ENCODE results near the gene CILP2. TPM values are rescaled to one million over a fixed set of nuclear protein-coding genes. Genes with fewer than 3 reads are reported as not detected.

CILP2 gene
- polyA plus RNA-seq, 1 of the 3 experiments (the other 2 are of a cell fraction) = 1.9 TPM

DNA sequence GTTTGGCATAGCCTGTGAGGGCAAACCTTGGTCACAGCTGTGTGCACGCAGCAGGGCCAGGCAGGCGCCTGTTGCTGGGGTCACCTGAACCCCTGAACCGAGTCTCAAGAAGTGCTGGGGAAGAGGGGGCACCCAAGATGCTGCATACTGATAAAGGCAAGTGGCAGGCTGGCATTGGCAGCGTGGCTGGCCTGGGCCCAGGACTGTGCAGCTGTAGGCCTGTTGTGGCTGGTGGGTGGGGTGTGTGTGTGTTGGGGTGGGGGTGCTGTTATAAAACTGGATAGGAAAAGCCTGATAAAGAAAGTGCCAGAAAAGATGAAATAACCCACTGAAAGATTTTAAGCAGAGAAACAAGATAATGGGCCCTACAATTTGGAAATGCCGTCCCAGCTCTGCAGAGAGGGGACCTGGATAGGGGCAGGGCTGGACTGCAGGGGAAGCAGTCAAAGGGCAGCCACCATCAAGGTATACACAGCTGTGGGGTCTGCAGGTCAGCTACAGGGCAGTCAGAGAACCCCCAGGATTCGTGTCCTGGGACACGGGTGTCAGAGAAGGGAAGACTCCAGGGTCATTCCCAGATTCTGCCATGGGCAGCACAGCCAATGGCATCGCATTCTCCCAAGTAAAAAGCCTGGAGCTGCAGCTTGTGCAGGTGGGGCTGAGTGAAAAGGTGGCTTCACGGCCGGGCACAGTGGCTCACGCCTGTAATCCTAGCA lies 33.2 kb downstream of the CILP2 start:
- Histone ChIP-seq H3F3A (replicated peaks; ENCODE audit: insufficient read depth) (no peaks in the 10 kb centered on the region), H4K20me1 (ENCODE audit: insufficient read depth) (no peaks in the 10 kb centered on the region), H3K4me3 (ENCODE audit: low read depth in 2 of 2, low read length in 1 of 2) (no peak overlapping the region), H3K4me1 (ENCODE audit: control insufficient read depth in 1 of 2, insufficient read depth in 2 of 2, low read depth in 1 of 2, low read length in 1 of 2) (no peaks in the 10 kb centered on the region), H3K9me2 (no peaks in the 10 kb centered on the region), H2AFZ (ENCODE audit: low read depth) (no peak overlapping the region), H3K9me3 (no peaks in the 10 kb centered on the region), H3K27me3 (ENCODE audit: insufficient read depth) (no peaks in the 10 kb centered on the region), H3K4me2 (no peak overlapping the region), H3K36me3 (replicated peaks in 1 of 2; ENCODE audit: control insufficient read depth in 1 of 2, insufficient read depth in 2 of 2, low read length in 1 of 2) (no peaks in the 10 kb centered on the region), H3K9ac (no peak overlapping the region), H3K79me2 (ENCODE audit: insufficient read depth) (no peaks in the 10 kb centered on the region), H3K27ac (ENCODE audit: low read depth in 2 of 2, low read length in 1 of 2) (no peak overlapping the region)
- TF ChIP-seq TAF1 (IDR thresholded peaks at IDR 0.05; ENCODE audit: borderline replicate concordance, low read depth, low read length) = no peak
- TF ChIP-seq, protein P1, sequence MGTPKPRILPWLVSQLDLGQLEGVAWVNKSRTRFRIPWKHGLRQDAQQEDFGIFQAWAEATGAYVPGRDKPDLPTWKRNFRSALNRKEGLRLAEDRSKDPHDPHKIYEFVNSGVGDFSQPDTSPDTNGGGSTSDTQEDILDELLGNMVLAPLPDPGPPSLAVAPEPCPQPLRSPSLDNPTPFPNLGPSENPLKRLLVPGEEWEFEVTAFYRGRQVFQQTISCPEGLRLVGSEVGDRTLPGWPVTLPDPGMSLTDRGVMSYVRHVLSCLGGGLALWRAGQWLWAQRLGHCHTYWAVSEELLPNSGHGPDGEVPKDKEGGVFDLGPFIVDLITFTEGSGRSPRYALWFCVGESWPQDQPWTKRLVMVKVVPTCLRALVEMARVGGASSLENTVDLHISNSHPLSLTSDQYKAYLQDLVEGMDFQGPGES (IDR thresholded peaks at IDR 0.05; ENCODE audit: low read depth, low read length) = no peak
- TF ChIP-seq FOXJ3 (CRISPR knock-in tag; IDR thresholded peaks at IDR 0.05) = no peak
- no peak for TF ChIP-seq NFIC (IDR thresholded peaks at IDR 0.05; ENCODE audit: borderline replicate concordance)
- no peak for TF ChIP-seq RFX5 (IDR thresholded peaks at IDR 0.05; ENCODE audit: low read length)
- TF ChIP-seq FOXM1 (IDR thresholded peaks at IDR 0.05; ENCODE audit: low read depth) = no peak
- no peak for TF ChIP-seq FOSL2 (IDR thresholded peaks at IDR 0.05; ENCODE audit: borderline replicate concordance, low read depth)
- no peak for TF ChIP-seq TEAD4 (IDR thresholded peaks at IDR 0.05; ENCODE audit: borderline replicate concordance, insufficient read depth)
- TF ChIP-seq, protein P2, sequence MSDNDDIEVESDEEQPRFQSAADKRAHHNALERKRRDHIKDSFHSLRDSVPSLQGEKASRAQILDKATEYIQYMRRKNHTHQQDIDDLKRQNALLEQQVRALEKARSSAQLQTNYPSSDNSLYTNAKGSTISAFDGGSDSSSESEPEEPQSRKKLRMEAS (IDR thresholded peaks at IDR 0.05; ENCODE audit: low read depth) = no peak
- TF ChIP-seq YY1 (IDR thresholded peaks at IDR 0.05; ENCODE audit: low read depth) = no peak
- TF ChIP-seq GATA2 (CRISPR knock-in tag; IDR thresholded peaks at IDR 0.05) = no peak
- ChIA-PET CTCF (interaction anchor here (2.5 to 9.3 kb wide), 2 partner anchors 18 to 40 kb away, joined by 6 to 56 read pairs; no protein-coding TSS in a partner anchor), POLR2A (no interaction called here)
- 89% methylated on average over 11 of the region's 11 CpGs for WGBS (ENCODE audit: low lambda C conversion rate)
- DNase-seq = peak; percentile 10

DNA sequence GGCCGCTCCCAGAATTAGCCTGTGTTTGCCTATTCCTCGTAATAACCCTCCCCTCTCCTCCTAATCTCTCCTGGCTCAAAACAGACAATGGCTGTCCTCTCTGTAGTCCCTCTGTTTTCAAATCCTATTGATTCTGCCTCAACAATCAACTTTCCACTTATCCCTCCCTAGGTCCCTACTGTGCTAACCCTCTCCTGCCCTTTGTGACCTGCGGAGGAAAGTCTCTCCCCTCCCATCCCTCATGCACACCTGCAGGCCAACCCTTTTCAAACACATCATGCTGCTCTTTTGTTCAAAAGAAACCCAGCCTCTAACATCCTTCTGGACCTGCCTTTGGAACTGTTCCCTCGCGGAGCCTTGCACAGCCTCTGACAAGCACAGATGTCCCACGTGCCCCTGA lies 37.3 kb downstream of the CILP2 start:
- H3K4me2 ChIP-seq = no peak overlapping the region
- H3K36me3 ChIP-seq (replicated peaks in 1 of 2; ENCODE audit: control insufficient read depth in 1 of 2, insufficient read depth in 2 of 2, low read length in 1 of 2) = no peaks in the 10 kb centered on the region
- no peak overlapping the region for H3K27ac ChIP-seq (ENCODE audit: low read depth in 2 of 2, low read length in 1 of 2)
- TF ChIP-seq MEF2A (IDR thresholded peaks at IDR 0.05; ENCODE audit: borderline replicate concordance, low read depth) (no peak), RXRA (IDR thresholded peaks at IDR 0.05; ENCODE audit: borderline replicate concordance, low read depth) (no peak), TAF1 (IDR thresholded peaks at IDR 0.05; ENCODE audit: borderline replicate concordance, low read depth, low read length) (no peak), YY1 (IDR thresholded peaks at IDR 0.05; ENCODE audit: low read depth) (no peak), TEAD4 (IDR thresholded peaks at IDR 0.05; ENCODE audit: borderline replicate concordance, insufficient read depth) (no peak), NFIC (IDR thresholded peaks at IDR 0.05; ENCODE audit: borderline replicate concordance) (no peak)
- no peak overlapping the region for H2AFZ ChIP-seq (ENCODE audit: low read depth)
- 95% methylated on average over 6 of the region's 6 CpGs for WGBS (ENCODE audit: low lambda C conversion rate)
- DNase-seq = no peak
- peaks cover 0 to 6% of the 10 kb centered on the region in 2 experiments; a peak in 1 of 4 replicates for H3K4me1 ChIP-seq (ENCODE audit: control insufficient read depth in 1 of 2, insufficient read depth in 2 of 2, low read depth in 1 of 2, low read length in 1 of 2)
- H3F3A ChIP-seq (replicated peaks; ENCODE audit: insufficient read depth) = no peaks in the 10 kb centered on the region
- H3K9me2 ChIP-seq = no peaks in the 10 kb centered on the region
- no peak overlapping the region for H3K4me3 ChIP-seq (ENCODE audit: low read depth in 2 of 2, low read length in 1 of 2)
- no peaks in the 10 kb centered on the region for H3K79me2 ChIP-seq (ENCODE audit: insufficient read depth)
- no peaks in the 10 kb centered on the region for H3K9me3 ChIP-seq
- ChIA-PET CTCF (interaction anchor here (1.1 to 9.3 kb wide), 2 partner anchors 13 to 22 kb away, joined by 3 to 56 read pairs; no protein-coding TSS in a partner anchor), POLR2A (no interaction called here)
- no peak overlapping the region for H3K9ac ChIP-seq
- H4K20me1 ChIP-seq (ENCODE audit: insufficient read depth) = no peaks in the 10 kb centered on the region
- H3K27me3 ChIP-seq (ENCODE audit: insufficient read depth) = no peaks in the 10 kb centered on the region
